Measurements from ENCODE around the gene MGAT4B. TPM values are rescaled to one million over a fixed set of nuclear protein-coding genes. Genes with fewer than 3 reads are reported as not detected.

The MGAT4B gene
- total RNA-seq, 1 experiment from 2014 or later = 59.5 TPM

DNA sequence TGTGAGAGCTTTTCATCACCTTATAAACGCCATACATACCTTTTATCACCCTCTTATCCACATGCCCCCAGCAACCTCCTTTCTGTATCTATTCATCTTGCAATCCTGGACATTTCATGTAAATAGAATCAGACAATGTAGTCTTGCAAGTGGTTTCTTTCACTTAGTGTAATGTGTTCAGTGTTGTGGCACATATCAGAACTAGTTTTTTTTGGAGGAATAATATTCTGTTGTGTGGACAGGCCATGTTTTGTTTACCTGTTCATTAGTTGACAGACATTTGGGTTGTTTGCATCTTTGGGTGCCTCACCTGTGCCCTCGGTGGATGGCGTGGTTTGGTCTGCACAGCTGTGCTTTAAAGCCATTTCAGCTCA, 15.4 kb upstream of the MGAT4B start:
- no peaks in the 10 kb centered on the region for H3K9me3 ChIP-seq (ENCODE audit: low read depth, low read length, poor library complexity, severe bottlenecking)
- no peak for TF ChIP-seq EZH2 (IDR thresholded peaks at IDR 0.05; ENCODE audit: borderline replicate concordance, low read depth, low read length, poor library complexity, severe bottlenecking)
- CTCF ChIA-PET = no interaction called here
- H3K27me3 ChIP-seq (replicated peaks; ENCODE audit: insufficient read depth, low read depth, low read length, poor library complexity) = no peaks in the 10 kb centered on the region
- H3K36me3 ChIP-seq (ENCODE audit: insufficient read depth, low read length, poor library complexity, severe bottlenecking) = peaks cover 36% of the 10 kb centered on the region
- intact Hi-C loops (cut with micrococcal nuclease; ENCODE audit: unreplicated experiment) = loop anchor here (5.0 kb wide), 1 partner anchor 85 kb away; the partner anchor contains the start of gene TBC1D9B
- POLR2A ChIA-PET (ENCODE audit: low non-redundant PET) = interaction anchor here (0.8 kb wide), 1 partner anchor 199 kb away, joined by 3 read pairs; the partner anchor contains the start of gene HNRNPH1
- TSS peak; percentile 67 for BruUV-seq (replicated peaks)
- no peak overlapping the region for H3K27ac ChIP-seq (ENCODE audit: low read depth, low read length, poor library complexity, severe bottlenecking)
- H3K4me1 ChIP-seq (ENCODE audit: insufficient read depth, low read length, poor library complexity, severe bottlenecking) = peaks cover 16% of the 10 kb centered on the region
- DNase-seq (ENCODE audit: low spot score) = no peak
- H3K4me3 ChIP-seq (ENCODE audit: low read depth, low read length, poor library complexity, severe bottlenecking) = peak overlapping the region; percentile 88

DNA sequence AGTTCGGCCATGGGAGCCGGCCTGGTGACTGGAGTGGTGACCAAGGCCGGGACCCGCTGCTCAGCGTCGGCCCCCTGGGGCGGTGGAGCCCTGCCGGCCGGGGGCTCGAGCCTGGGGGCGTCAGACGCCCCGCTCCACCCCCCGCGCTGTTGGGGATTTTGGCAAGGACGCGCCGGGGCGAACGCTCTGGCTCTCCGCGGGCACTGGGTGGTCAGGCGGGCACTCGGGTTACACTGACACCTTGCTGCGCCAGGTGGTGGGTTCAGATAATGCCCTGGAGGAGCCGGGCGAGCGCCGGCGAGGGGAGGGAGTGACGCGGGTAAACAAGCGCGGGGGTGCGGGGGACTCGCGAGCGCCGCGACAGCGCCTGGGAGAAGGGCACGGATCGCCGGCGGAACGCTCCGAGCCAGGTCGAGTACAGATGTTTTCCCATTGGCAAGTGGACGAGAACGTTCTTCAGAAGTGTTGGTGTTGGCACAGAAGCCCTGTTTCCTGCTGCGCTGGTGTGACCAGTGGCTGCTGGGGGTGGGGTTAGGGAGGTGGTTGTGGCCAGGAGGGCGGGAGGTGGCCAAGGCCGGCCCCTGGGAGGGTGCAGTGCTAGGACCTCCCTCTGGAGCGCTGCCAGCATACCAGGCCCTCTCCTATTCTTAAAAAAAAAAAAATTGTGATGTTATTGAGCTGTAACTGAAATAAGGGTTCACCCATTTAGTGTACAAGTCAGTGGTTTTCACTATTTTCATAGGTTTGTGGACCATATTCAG, 14.8 kb upstream of the MGAT4B start:
- H3K4me3 ChIP-seq (ENCODE audit: low read depth, low read length, poor library complexity, severe bottlenecking) = peak overlapping the region; percentile 88
- peak; percentile 62 for DNase-seq (ENCODE audit: low spot score)
- H3K27me3 ChIP-seq (replicated peaks; ENCODE audit: insufficient read depth, low read depth, low read length, poor library complexity) = no peaks in the 10 kb centered on the region
- peaks cover 16% of the 10 kb centered on the region for H3K4me1 ChIP-seq (ENCODE audit: insufficient read depth, low read length, poor library complexity, severe bottlenecking)
- peak overlapping the region; percentile 93 for H3K27ac ChIP-seq (ENCODE audit: low read depth, low read length, poor library complexity, severe bottlenecking)
- CTCF ChIA-PET = no interaction called here
- BruUV-seq (replicated peaks) = no TSS peak
- intact Hi-C loops (cut with micrococcal nuclease; ENCODE audit: unreplicated experiment) = loop anchor here (5.0 kb wide), 1 partner anchor 86 kb away; the partner anchor contains the start of gene TBC1D9B
- peaks cover 32% of the 10 kb centered on the region for H3K36me3 ChIP-seq (ENCODE audit: insufficient read depth, low read length, poor library complexity, severe bottlenecking)
- TF ChIP-seq EZH2 (IDR thresholded peaks at IDR 0.05; ENCODE audit: borderline replicate concordance, low read depth, low read length, poor library complexity, severe bottlenecking) = no peak
- TF ChIP-seq, protein P1, sequence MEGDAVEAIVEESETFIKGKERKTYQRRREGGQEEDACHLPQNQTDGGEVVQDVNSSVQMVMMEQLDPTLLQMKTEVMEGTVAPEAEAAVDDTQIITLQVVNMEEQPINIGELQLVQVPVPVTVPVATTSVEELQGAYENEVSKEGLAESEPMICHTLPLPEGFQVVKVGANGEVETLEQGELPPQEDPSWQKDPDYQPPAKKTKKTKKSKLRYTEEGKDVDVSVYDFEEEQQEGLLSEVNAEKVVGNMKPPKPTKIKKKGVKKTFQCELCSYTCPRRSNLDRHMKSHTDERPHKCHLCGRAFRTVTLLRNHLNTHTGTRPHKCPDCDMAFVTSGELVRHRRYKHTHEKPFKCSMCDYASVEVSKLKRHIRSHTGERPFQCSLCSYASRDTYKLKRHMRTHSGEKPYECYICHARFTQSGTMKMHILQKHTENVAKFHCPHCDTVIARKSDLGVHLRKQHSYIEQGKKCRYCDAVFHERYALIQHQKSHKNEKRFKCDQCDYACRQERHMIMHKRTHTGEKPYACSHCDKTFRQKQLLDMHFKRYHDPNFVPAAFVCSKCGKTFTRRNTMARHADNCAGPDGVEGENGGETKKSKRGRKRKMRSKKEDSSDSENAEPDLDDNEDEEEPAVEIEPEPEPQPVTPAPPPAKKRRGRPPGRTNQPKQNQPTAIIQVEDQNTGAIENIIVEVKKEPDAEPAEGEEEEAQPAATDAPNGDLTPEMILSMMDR (conservative IDR thresholded peaks at IDR 0.05; ENCODE audit: low read depth, low read length) = 0 out of 2 replicates have a peak, but pooled peaks have one; percentile 9
- no peaks in the 10 kb centered on the region for H3K9me3 ChIP-seq (ENCODE audit: low read depth, low read length, poor library complexity, severe bottlenecking)
- POLR2A ChIA-PET (ENCODE audit: low non-redundant PET) = interaction anchor here (0.8 kb wide), 1 partner anchor 198 kb away, joined by 3 read pairs; the partner anchor contains the start of gene HNRNPH1

DNA sequence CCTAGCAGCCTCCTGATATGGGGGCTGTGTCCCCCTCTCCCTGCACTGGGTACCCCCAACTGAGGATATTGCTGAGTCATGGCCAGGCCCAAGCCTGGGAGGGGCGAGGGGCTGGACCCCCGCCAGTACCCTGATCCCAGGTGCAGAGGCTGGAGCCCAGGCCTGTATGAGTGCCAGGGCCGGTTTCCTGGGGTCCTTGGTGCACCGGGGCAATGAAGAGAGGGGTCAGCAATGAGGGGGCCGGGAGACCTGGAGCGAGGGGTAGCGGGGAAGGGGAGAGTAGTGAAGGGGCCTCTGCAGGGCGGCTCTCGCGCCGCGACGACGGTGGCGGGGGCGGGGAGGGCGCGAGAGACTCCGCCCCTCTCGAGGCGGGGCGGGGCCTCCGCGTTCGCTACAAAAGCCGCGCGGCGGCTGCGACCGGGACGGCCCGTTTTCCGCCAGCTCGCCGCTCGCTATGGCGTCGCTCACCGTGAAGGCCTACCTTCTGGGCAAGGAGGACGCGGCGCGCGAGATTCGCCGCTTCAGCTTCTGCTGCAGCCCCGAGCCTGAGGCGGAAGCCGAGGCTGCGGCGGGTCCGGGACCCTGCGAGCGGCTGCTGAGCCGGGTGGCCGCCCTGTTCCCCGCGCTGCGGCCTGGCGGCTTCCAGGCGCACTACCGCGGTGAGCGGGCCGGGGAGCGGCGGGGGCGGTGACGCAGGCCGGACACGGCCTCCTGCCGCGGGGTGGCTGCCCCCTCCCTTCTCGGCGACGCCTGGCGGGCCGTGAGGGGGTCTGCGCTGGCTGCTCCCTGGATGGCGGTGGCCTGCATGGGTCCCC, 14.0 kb upstream of the MGAT4B start, which contains the start of gene SQSTM1:
TSS of gene SQSTM1 (plus strand) at position 423 of the 815 bp plus-strand sequence. CDS start at position 455, 32 bp downstream.
- peak within 1 kb of the TSS; percentile 88 for H3K4me3 ChIP-seq (ENCODE audit: low read depth, low read length, poor library complexity, severe bottlenecking)
- peaks cover 28% of the 10 kb centered on the region for H3K36me3 ChIP-seq (ENCODE audit: insufficient read depth, low read length, poor library complexity, severe bottlenecking)
- no peaks in the 10 kb centered on the region for H3K9me3 ChIP-seq (ENCODE audit: low read depth, low read length, poor library complexity, severe bottlenecking)
- peaks cover 16% of the 10 kb centered on the region for H3K4me1 ChIP-seq (ENCODE audit: insufficient read depth, low read length, poor library complexity, severe bottlenecking)
- CTCF ChIA-PET = no interaction called here
- POLR2A ChIA-PET (ENCODE audit: low non-redundant PET) = no interaction called here
- H3K27ac ChIP-seq (ENCODE audit: low read depth, low read length, poor library complexity, severe bottlenecking) = peak within 1 kb of the TSS; percentile 93
- peak; percentile 78 for DNase-seq (ENCODE audit: low spot score)
- intact Hi-C loops (cut with micrococcal nuclease; ENCODE audit: unreplicated experiment) = loop anchor here (5.0 kb wide), 1 partner anchor 87 kb away; the partner anchor contains the start of gene TBC1D9B
- TF ChIP-seq, protein P1 (conservative IDR thresholded peaks at IDR 0.05; ENCODE audit: low read depth, low read length) = no peak
- TF ChIP-seq EZH2 (IDR thresholded peaks at IDR 0.05; ENCODE audit: borderline replicate concordance, low read depth, low read length, poor library complexity, severe bottlenecking) = no peak
- no peaks in the 10 kb centered on the region for H3K27me3 ChIP-seq (replicated peaks; ENCODE audit: insufficient read depth, low read depth, low read length, poor library complexity)
- BruUV-seq (replicated peaks) = no TSS peak
